Measurements from ENCODE around the gene CHD9. TPM values are rescaled to one million over a fixed set of nuclear protein-coding genes. Genes with fewer than 3 reads are reported as not detected.

CHD9 gene
- total and polyA plus RNA-seq, 9 of the 15 experiments (the other 6 are each of a cell fraction or from before 2014, with no cell fraction given), result 29.0 to 69.3 (median 40.6) TPM

- no peak overlapping the region for H2AFZ ChIP-seq (ENCODE audit: low read depth, low read length)
- WGBS (ENCODE audit: insufficient coverage, low coverage, missing lambda C conversion rate), result 100% methylated on average over 3 of the region's 3 CpGs
- no peaks in the 10 kb centered on the region for H4K20me1 ChIP-seq (replicated peaks; ENCODE audit: control insufficient read depth, insufficient read depth, low read length)
- H3K4me1 ChIP-seq (replicated peaks in 1 of 2; ENCODE audit: control insufficient read depth in 2 of 2, insufficient read depth in 2 of 2, low read length in 2 of 2), result peaks cover 3 to 4% of the 10 kb centered on the region in 2 experiments; a peak in 3 of 5 replicates
- no TSS peak for BruUV-seq (replicated peaks)
- no peak for DNase-seq (ENCODE audit: extremely low read depth in 1 of 4, low spot score in 3 of 4)
- no peak overlapping the region for H3K4me3 ChIP-seq
- FAIRE-seq, result peak; percentile 15
- H3K9ac ChIP-seq (ENCODE audit: insufficient read depth in 1 of 2, low read depth in 2 of 2, low read length in 2 of 2), result no peak overlapping the region
- no peaks in the 10 kb centered on the region for H3K9me3 ChIP-seq (replicated peaks; ENCODE audit: control insufficient read depth, insufficient read depth, low read depth, low read length)
- ATAC-seq, result no peak
- ChIA-PET POLR2A (no interaction called here), CTCF (ENCODE audit: low intra/inter-chr PET ratio) (no interaction called here)
- in situ Hi-C loops (cut with MboI), result no loop called here
- H3K36me3 ChIP-seq (ENCODE audit: control insufficient read depth, insufficient read depth, low read length), result peaks cover 3% of the 10 kb centered on the region; the same call in 2 of the 3 replicates
- no peaks in the 10 kb centered on the region for H3K27me3 ChIP-seq (ENCODE audit: control insufficient read depth in 2 of 2, insufficient read depth in 2 of 2, low read length in 2 of 2)
- peaks cover 28% of the 10 kb centered on the region for H3K79me2 ChIP-seq (ENCODE audit: control insufficient read depth, insufficient read depth, low read length)
- intact Hi-C loops (cut with micrococcal nuclease), result no loop called here
- no peak overlapping the region for H3K4me2 ChIP-seq (ENCODE audit: insufficient read depth, low read length)
- H3K9me1 ChIP-seq (ENCODE audit: control insufficient read depth, insufficient read depth, low read length), result no peaks in the 10 kb centered on the region
- H3K27ac ChIP-seq (ENCODE audit: extremely low read depth, low read depth, low read length), result no peak overlapping the region
- TF ChIP-seq HDAC3 (IDR thresholded peaks at IDR 0.05; ENCODE audit: borderline replicate concordance, partially characterized antibody) (no peak), ZNF318 (IDR thresholded peaks at IDR 0.05; ENCODE audit: borderline replicate concordance in 1 of 2, low read depth in 1 of 2) (no peak), CXXC5 (CRISPR knock-in tag; IDR thresholded peaks at IDR 0.05) (no peak), ADNP (tag; IDR thresholded peaks at IDR 0.05) (no peak), ELF4 (CRISPR knock-in tag; IDR thresholded peaks at IDR 0.05) (no peak), ZFX (CRISPR knock-in tag; IDR thresholded peaks at IDR 0.05) (no peak), RFX1 (IDR thresholded peaks at IDR 0.05) (no peak), MCM3 (IDR thresholded peaks at IDR 0.05) (no peak), ZKSCAN8 (CRISPR knock-in tag; IDR thresholded peaks at IDR 0.05) (no peak), ARID4B (CRISPR knock-in tag; IDR thresholded peaks at IDR 0.05) (no peak), GATAD2B (IDR thresholded peaks at IDR 0.05; ENCODE audit: borderline replicate concordance) (no peak)
These were observed 69.0 kb downstream of the CHD9 start for GRCh38 chr16:53123747-53124146.
